Measurements from ENCODE around the gene RER1.

RER1 gene

GRCh38 chr1:2404890-2405511 is 13.4 kb downstream of the RER1 start:
- DNase-seq, result no peak

GRCh38 chr1:2405588-2406295 is 14.1 kb downstream of the RER1 start:
- no peak for DNase-seq

DNA sequence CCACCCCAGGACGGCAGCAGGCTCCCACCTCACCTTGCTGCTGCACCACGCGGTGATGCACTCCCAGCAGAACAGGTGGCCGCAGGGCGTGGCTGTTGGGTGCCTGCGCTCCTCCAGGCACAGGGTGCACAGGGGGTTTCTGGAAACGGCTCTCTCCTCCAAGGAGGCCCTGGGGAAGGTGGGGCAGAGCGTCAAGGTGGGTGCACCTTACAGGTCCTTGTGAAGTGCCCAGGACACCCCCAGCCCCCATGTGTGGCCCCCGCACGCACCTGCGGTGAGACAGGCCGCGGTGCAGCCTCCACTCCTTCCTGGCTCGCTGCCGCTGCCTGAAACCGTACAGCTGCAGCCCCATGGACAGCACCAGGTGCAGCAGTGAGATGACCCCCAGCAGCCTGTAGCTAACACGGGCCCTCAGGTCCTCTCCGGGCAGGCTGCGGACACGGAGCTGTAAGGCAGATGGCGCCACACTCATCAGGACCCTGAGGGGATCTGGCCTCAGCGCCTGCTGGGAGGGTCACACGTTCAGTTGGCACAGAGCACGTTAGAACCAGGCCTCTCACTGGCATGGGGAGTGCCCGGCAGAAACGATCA is 14.9 kb downstream of the RER1 start:
- DNase-seq, result no peak

DNA sequence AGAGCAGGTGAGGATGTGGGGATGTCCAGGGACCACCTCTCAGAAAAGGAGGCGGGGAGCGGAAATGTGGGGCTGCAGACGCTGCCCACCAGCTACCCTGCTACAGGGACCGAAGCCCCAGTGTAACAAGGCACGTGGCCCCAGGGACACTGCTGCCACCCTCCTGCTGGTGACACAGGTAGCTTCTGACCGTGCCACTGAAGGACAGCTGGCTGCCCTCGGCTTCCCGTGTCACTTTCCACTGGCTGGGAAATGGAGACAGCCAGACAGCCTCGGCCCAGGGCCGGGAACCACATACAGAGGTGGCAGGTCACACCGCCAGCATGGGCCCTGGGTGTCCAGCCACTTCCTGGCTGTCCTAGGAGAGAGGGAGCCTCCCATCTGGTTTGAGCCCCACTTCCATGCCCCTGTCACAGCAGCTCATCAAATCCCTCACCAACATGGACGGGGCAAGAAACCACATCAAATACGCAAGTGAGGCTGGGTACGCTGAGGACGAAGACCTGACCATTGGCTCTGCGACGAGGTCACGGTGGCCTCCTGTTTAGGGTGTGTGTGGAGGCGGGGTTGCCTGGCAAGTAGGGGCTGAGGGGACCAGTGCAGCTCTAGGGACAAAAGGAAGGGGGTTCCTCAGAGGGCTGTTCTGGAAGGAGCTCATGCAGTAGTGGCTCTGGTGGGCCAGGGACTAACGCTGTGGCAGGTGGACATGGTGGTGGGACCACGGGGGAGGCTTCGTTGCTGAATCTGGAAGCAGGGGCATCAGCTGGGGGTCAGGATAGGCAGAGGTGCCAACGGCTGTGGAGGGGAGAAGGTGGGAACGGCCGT is 15.7 kb downstream of the RER1 start:
- DNase-seq, result no peak

- DNase-seq, result no peak
Measured at GRCh38 chr1:2407991-2408275, 16.3 kb downstream of the RER1 start.

DNA sequence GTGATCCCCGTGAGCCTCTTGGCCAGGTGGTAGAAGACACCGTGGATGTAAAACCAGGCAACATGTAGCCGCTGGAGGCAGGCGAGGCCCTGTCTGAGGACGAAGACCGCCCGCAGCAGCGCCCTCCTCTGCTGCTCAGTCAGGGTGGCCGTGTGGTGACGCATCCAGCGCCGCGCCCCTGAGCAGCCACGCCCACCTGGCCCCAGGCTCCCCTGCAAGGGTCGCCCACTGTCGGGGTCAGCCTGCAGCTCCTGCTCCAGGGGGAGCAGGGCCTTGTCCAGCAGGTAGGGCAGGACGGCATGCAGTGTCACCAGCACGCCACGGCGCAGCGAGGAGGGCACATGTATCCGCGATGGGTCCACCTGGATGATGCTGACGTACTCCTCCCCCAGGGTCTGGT is 16.8 kb downstream of the RER1 start:
- no peak for DNase-seq

DNA sequence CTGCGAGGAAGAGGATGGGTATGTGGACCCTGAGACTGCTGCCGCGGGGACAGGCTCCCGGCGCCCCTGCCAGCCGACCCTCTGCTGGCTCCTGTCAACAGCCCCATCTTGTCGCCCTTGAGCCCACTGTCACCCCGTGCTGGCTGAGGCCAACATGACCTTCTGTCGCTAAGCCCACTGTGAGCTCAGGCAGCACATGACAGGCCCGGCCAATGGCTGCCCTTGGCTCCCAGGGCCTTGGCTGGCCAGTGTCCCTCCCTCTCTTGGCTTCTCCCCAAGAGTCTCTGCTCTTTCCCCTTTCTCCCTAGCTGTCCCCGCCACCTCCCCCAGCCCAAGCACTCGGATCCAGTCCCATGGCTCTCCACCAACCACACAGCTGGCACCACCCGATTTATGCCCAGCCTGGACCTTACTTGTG is 17.2 kb downstream of the RER1 start:
- DNase-seq, result no peak

DNA sequence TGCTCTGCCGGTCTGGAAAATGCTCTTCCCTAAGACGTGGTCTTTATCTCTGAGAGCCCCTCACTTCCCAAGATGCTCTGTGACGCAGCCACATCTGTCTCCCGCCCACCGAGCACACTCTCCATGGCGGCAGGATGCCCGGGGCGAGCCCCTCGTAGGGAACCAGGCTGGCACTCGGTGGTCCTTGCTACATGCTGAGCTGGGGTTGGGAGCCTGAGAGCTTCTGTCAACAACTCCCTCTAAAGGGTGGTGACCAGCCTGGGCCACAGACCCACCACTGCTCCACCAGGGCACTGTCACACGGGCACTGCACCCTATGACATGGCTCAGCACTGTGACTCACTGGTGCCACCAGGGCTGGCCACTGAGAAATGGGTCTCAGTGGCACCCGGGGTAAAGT is 18.1 kb downstream of the RER1 start:
- no peak for DNase-seq

- no peak for DNase-seq
Measured at GRCh38 chr1:2411801-2412394, 20.3 kb downstream of the RER1 start.

- DNase-seq, result peak; percentile 56 to 97 (median 90)
Measured at GRCh38 chr1:2412395-2412772, 20.7 kb downstream of the RER1 start, which contains the start of gene PEX10. Gene PEX10, minus strand, starts transcription at chr1:2412564. Its CDS starts 62 bp downstream, at chr1:2412502.

DNA sequence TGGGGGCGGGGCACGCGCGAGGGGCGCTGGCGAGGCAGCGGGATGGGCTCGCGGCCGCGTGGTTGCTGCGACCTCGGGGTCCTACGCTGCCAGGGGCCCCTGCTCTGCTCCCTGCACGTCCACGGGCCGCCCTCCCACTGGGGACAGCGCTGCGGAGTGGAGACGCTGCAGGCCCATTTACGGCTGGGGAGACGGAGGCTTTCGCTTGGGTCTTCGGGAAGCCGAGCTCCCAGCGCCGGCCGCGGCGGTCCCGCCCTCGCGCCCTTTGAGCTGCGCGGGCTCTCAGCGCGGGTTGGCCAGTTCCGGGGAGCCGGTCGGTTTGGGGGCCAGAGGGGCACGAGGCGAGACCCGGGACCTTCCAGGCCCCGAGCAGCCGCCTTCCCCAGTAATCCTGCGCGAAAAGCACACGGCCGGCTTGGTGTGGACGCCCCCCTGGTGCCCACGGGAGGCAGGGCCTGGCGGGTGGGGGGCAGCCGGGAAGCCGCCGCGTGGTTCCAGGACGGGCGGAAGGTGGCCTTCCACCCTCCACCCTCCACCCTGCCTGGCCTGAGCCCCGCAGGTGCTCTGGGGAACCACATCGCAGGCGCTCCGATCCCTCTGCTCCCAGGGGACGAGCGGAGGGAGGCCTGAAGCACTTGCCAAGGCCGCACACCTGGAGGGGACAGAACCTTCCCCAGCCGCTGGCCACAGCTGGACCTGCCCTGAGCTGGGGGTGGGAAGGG is 21.3 kb downstream of the RER1 start:
- DNase-seq, result peak in 1 of 56 donors; percentile 42

DNA sequence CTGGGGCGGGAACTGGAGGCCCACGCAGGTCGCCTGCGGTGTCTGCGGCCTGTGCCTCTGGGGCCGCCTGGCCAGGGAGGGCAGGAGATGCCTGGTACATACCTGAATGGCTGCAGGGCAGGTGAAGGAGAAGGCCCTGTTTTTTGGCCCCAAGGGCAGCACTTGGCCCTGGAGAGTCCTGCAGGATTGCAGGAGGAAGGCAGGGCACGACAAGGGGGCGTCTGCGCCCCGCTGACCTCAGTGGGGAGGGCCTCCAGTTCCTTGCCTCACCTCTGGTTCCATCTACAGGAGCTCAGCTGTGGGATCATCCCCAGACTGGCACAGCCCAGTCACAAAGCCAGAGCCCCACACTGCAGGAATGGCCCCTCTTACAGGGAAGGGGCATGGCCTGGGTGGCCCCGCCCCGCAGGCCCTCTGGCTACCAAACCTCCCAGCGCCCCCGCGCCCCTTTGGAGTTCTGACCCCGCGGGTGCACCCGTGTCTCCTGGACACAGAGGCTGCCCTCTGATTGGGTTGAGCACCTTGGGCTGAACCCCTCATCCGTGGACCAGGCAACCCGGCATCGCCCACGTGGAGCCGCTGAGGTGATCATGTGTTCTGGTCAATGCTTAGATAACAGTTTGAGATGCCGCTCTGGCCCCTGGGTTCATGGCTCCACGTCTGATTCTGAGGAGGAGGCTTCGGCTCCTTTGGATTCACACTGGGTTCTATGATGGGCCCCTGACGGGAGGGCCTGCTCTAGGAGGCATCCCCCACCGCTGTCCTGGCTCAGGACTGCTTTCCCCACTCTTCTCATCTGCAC is 22.1 kb downstream of the RER1 start:
- no peak for DNase-seq

GRCh38 chr1:2414297-2414958 is 22.8 kb downstream of the RER1 start:
- peak in 53 of 56 donors; percentile 23 to 88 (median 59) for DNase-seq

DNA sequence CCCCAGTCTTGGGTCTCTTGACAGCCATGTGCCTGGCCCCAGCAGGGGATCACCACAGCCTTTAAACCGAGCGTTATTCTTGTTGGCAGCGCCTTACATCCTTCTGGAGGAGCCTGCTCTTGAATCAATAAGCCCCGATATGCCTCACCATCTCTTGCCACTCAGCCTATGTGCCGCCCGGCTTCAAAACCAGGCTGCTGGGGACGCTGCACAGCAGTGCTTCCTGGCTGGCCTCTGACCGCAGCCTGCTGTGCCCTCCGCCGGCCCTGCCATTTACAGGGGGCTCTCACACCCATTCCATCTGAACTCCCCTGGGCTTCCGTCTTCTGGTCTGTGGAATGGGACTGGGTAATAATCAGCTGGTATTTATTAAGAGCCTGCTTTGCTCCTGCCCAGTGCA is 23.7 kb downstream of the RER1 start:
- DNase-seq, result no peak

GRCh38 chr1:2415801-2416208 is 24.2 kb downstream of the RER1 start:
- DNase-seq, result no peak

- DNase-seq, result no peak
Measured at GRCh38 chr1:2416403-2416802, 24.8 kb downstream of the RER1 start.

GRCh38 chr1:2417083-2417832 is 25.6 kb downstream of the RER1 start:
- DNase-seq, result no peak

DNA sequence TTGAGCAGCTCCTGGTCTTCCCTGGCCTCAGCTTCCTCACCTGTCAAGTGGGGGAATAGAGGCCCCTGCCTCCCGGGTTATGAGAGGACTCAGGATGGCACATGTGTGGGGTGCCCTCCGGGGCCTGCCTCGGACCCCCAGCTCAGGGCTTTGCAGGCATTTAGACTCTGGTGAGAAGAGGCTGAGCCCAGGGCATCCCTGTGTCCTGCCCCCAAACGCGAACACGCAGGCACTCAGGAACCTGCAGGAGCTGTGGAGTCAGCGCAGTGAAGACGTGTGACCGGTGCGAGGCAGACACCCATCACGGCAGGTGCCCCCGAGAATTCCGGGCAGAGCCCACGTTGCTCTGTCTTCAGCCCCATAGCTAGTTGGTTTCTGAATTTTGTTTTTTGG is 26.2 kb downstream of the RER1 start:
- no peak for DNase-seq

- DNase-seq, result no peak
Measured at GRCh38 chr1:2418791-2419320, 27.2 kb downstream of the RER1 start.
